Ovary (tissue), 9 donors: ENCODE results near the gene RHBDD2. TPM values are rescaled to one million over a fixed set of nuclear protein-coding genes. Genes with fewer than 3 reads are reported as not detected.

Experiments
- DNase-seq, 5 donors: peaks; one replicate each; pipeline ENCODE4 v3.0.0-alpha.2; 2019 to 2020
- H3K27ac ChIP-seq, 2 donors: fragments of 200-600 bp; one replicate each; pipeline versions ENCODE4 v1.5.1 to v1.8.0; 2019 to 2022
- H3K27me3 ChIP-seq: fragments of 200-600 bp; one replicate; pipeline ENCODE4 v1.8.0; 2022
- H3K36me3 ChIP-seq: fragments of 200-600 bp; sonication (generic); one replicate; pipeline ENCODE4 v1.5.1; 2019
- H3K4me1 ChIP-seq: one replicate; pipeline ENCODE4 v1.8.1; 2013; ENCODE audit warnings: mild to moderate bottlenecking, moderate library complexity; ENCODE audit not compliant: insufficient read depth
- H3K4me3 ChIP-seq: fragments of 200-600 bp; sonication (generic); one replicate; pipeline ENCODE4 v1.5.1; 2017
- H3K9me3 ChIP-seq, 2 donors: fragments of 200-600 bp in 1 of 2; sonication (generic) in 1 of 2; one replicate each; pipeline versions ENCODE4 v1.5.1 to v1.8.1; 2013 to 2019; ENCODE audit warnings: mild to moderate bottlenecking in 1 of 2, moderate library complexity in 1 of 2
- CTCF ChIP-seq, 3 donors: fragments of 450-650 bp in 2 of 3; fragments of 200-600 bp in 1 of 3; IDR thresholded peaks; one replicate each; pipeline versions ENCODE4 v1.5.1 to v1.8.0; 2016 to 2022; ENCODE audit warnings: antibody characterized with exemption in 3 of 3, mild to moderate bottlenecking in 1 of 3
- EP300 ChIP-seq: sonication (generic); formaldehyde crosslinking; IDR thresholded peaks from one replicate; pipeline ENCODE4 v1.6.1; 2017; ENCODE audit warnings: antibody characterized with exemption
- POLR2A ChIP-seq: fragments of 450-650 bp; IDR thresholded peaks from one replicate; pipeline ENCODE4 v1.6.1; 2017; ENCODE audit warnings: antibody characterized with exemption, mild to moderate bottlenecking, moderate library complexity
- WGBS, 3 donors: extraction: QIAGEN DNeasy Blood & Tissue Kit in 1 of 3; methylation state at CpG; one replicate each; pipeline versions ENCODE4 v1.1.5 to v1.1.7; 2013 to 2017; 5-methylcytosine and 5-hydroxymethylcytosine counted together
- intact Hi-C, 4 donors: fragments of 100-400 bp; cut with DNase I; formaldehyde crosslinking; loops; one replicate each; pipeline versions ENCODE4 v1.11.0 to v1.15.1; 2022 to 2023
- polyA plus RNA-seq, 2 donors: library from polyadenylated mRNA; stranded (reverse); fragments of 200-250 nt in 1 of 2; fragments of 350-450 nt in 1 of 2; fragmentation: Illumina TruSeq in 1 of 2; extraction: RNeasy Lipid Tissue Mini Kit (QIAGEN cat#74804) in 1 of 2; gene quantifications; one replicate each; pipeline ENCODE4 v1.2.3, GENCODE V29; 2013 to 2014
- total RNA-seq, 7 donors: library from RNA; depleted of rRNA in 2 of 7; stranded (reverse); fragments of >200 nt in 2 of 7; fragmentation: NEBNext Ultra II Directional in 3 of 7; extraction: Animal tissue kit (Norgen Biotek cat#: 25700) in 3 of 7; gene quantifications; one replicate each; pipeline versions ENCODE4 v1.1.0 to v1.2.4, GENCODE V29; 2016 to 2023
- donor health status: DM: no; HTN: no; CAD: no; lungs with moderate emphysema.
- donor health status: DM: no; HTN: no; CAD: no.
- donor health status: Bipolar disorder and iron deficiency.
- donor health status: DM: yes; HTN: yes; CAD: no.
- donor health status: DM: no; HTN: no; CAD: no.
- donor health status: DM: yes; HTN: yes; CAD: no.

Gene RHBDD2
- total and polyA plus RNA-seq, 9 donors: 26.6 to 99.3 (median 70.0) TPM

GRCh38 chr7:75913437-75913836 is 34.6 kb downstream of the RHBDD2 start:
- intact Hi-C loops: no loop called here
- Histone ChIP-seq H3K27ac (no peak overlapping the region), H3K4me1 (peaks cover 10% of the 10 kb centered on the region), H3K4me3 (no peak overlapping the region), H3K36me3 (no peaks in the 10 kb centered on the region), H3K27me3 (no peaks in the 10 kb centered on the region), H3K9me3 (no peaks in the 10 kb centered on the region)
- TF ChIP-seq CTCF (IDR thresholded peaks at IDR 0.05) (no peak), EP300 (no peak), POLR2A (no peak)
- WGBS, 3 donors: 96 to 97% (median 97%) methylated on average over 6 of the region's 6 CpGs
- DNase-seq: no peak

GRCh38 chr7:75914169-75914654 is 35.4 kb downstream of the RHBDD2 start:
- no peaks in the 10 kb centered on the region for H3K9me3 ChIP-seq
- no peaks in the 10 kb centered on the region for H3K27me3 ChIP-seq
- H3K4me3 ChIP-seq: peak overlapping the region; percentile 87
- intact Hi-C loops: loop anchor here in 1 of 4 donors (2.0 kb wide), 1 partner anchor 81 kb away; the partner anchor contains the start of gene TMEM120A
- 12 to 25% (median 17%) methylated on average over 18 of the region's 18 CpGs for WGBS, 3 donors
- H3K36me3 ChIP-seq: no peaks in the 10 kb centered on the region
- peaks cover 13% of the 10 kb centered on the region for H3K4me1 ChIP-seq
- TF ChIP-seq CTCF (IDR thresholded peaks at IDR 0.05) (no peak), POLR2A (no peak), EP300 (no peak)
- peak in 2 of 5 donors; percentile 44 to 56 for DNase-seq
- H3K27ac ChIP-seq: peak overlapping the region; percentile 66 to 79

GRCh38 chr7:75914655-75915415 is 36.0 kb downstream of the RHBDD2 start, which contains the start of gene POR:
POR (plus strand) TSS chr7:75915155; CDS start chr7:75954002, 38,847 bp downstream.
- peak in 1 of 3 donors; percentile 49 for TF ChIP-seq CTCF (IDR thresholded peaks at IDR 0.05)
- TF ChIP-seq POLR2A: peak; percentile 94
- TF ChIP-seq EP300: no peak

GRCh38 chr7:75915416-75916156 is 36.8 kb downstream of the RHBDD2 start:
- H3K27ac ChIP-seq: peak overlapping the region; percentile 73 to 79
- H3K9me3 ChIP-seq: no peaks in the 10 kb centered on the region
- TF ChIP-seq POLR2A (no peak), EP300 (no peak), CTCF (IDR thresholded peaks at IDR 0.05) (no peak)
- no peaks in the 10 kb centered on the region for H3K27me3 ChIP-seq
- WGBS, 3 donors: 0 to 1% (median 0%) methylated on average over 21 to 32 of the region's 32 CpGs
- peaks cover 15% of the 10 kb centered on the region for H3K4me1 ChIP-seq
- H3K36me3 ChIP-seq: no peaks in the 10 kb centered on the region
- intact Hi-C loops: loop anchor here in 1 of 4 donors (2.0 to 5.0 kb wide), 2 partner anchors 47 to 79 kb away; partner anchors contain the start of gene TMEM120A
- DNase-seq: peak in 3 of 5 donors; percentile 27 to 53 (median 39)
- H3K4me3 ChIP-seq: peak overlapping the region; percentile 87

More at GRCh38 chr7:75914655-75915415, 36.0 kb downstream of the RHBDD2 start, which contains the start of gene POR:
- intact Hi-C loops: loop anchor here in 1 of 4 donors (2.0 to 5.0 kb wide), 2 partner anchors 47 to 80 kb away; partner anchors contain the start of gene TMEM120A
- WGBS, 3 donors: 0% methylated on average over 66 to 82 of the region's 82 CpGs
- Histone ChIP-seq H3K4me3 (peak within 1 kb of the TSS; percentile 87), H3K27ac (peak within 1 kb of the TSS; percentile 73 to 79), H3K4me1 (peaks cover 13% of the 10 kb centered on the region), H3K27me3 (no peaks in the 10 kb centered on the region), H3K9me3 (no peaks in the 10 kb centered on the region), H3K36me3 (no peaks in the 10 kb centered on the region)
- DNase-seq: peak; percentile 95 to 99 (median 97)
